Measurements from ENCODE around the gene HSPB7.
"Not testable (repeated sequence)": the region's sequence is repeated elsewhere in the genome, so short reads cannot be mapped to it uniquely, and the experiment has no call there.

- TF ChIP-seq REST (IDR thresholded peaks at IDR 0.05; ENCODE audit: insufficient replicate concordance, low read depth); CTCF (IDR thresholded peaks at IDR 0.05; ENCODE audit: insufficient read depth, low read length): not testable (repeated sequence)
These were observed 11.1 kb upstream of the HSPB7 start for GRCh38 chr1:16029003-16029268.

Data from HL-60 (cell line).